H1 (cell line): ENCODE data around the gene WDR41. TPM values are rescaled to one million over a fixed set of nuclear protein-coding genes. Genes with fewer than 3 reads are reported as not detected.
"Not testable (repeated sequence)": the region's sequence is repeated elsewhere in the genome, so short reads cannot be mapped to it uniquely, and the experiment has no call there.

Experiments
- CTCF ChIA-PET: fragments of 300-600 bp; sonication (Branson Sonifier 250); formaldehyde crosslinking; loops from one replicate; lab custom pipeline; 2021; ENCODE audit not compliant: partially characterized antibody; lab: Charles Lee
- POLR2A ChIA-PET: fragments of 300-600 bp; sonication (Branson Sonifier 250); formaldehyde crosslinking; loops from one replicate; lab custom pipeline; 2021; ENCODE audit warnings: inconsistent platforms; ENCODE audit not compliant: partially characterized antibody; lab: Charles Lee
- DNase-seq, 2 experiments: peaks; one replicate each; pipeline versions ENCODE4 v3.0.0 to v3.0.0-alpha.2; 2010 to 2022; ENCODE audit warnings: low spot score in 2 of 2, low read depth in 1 of 2, mixed read lengths in 1 of 2
- FAIRE-seq: peaks from 2 replicates; lab custom pipeline; 2011; peaks lifted over from hg19 to GRCh38; lab: Jason Lieb, UNC
- H2AFZ ChIP-seq: 2 replicates; pipeline ENCODE4 v1.8.1; 2012; ENCODE audit warnings: low read length, inconsistent platforms
- H2AK5ac ChIP-seq: 2 replicates; pipeline ENCODE4 v1.6.1; 2013; ENCODE audit warnings: low read depth, low read length
- H2BK120ac ChIP-seq: replicated peaks from 2 replicates; pipeline ENCODE3; 2013; ENCODE audit warnings: low read depth, low read length, inconsistent platforms
- H2BK12ac ChIP-seq: 2 replicates; pipeline ENCODE4 v1.6.1; 2013; ENCODE audit warnings: low read depth, low read length
- H2BK15ac ChIP-seq: 2 replicates; pipeline ENCODE4 v1.6.1; 2013; ENCODE audit warnings: low read length
- H2BK20ac ChIP-seq: 2 replicates; pipeline ENCODE4 v1.6.1; 2013; ENCODE audit warnings: low read length
- H2BK5ac ChIP-seq: 2 replicates; pipeline ENCODE4 v1.6.1; 2013; ENCODE audit warnings: low read depth, low read length
- H3K14ac ChIP-seq: 2 replicates; pipeline ENCODE4 v1.6.1; 2013; ENCODE audit warnings: inconsistent platforms; ENCODE audit not compliant: insufficient read length
- H3K18ac ChIP-seq: 2 replicates; pipeline ENCODE4 v1.6.1; 2013; ENCODE audit warnings: low read length; ENCODE audit errors: extremely low read depth
- H3K23ac ChIP-seq: 2 replicates; pipeline ENCODE4 v1.6.1; 2013; ENCODE audit warnings: inconsistent platforms; ENCODE audit not compliant: insufficient read length
- H3K23me2 ChIP-seq: 2 replicates; pipeline ENCODE4 v1.6.1; 2013; ENCODE audit warnings: low read depth, low read length
- H3K27ac ChIP-seq: 2 replicates; pipeline ENCODE4 v1.6.1; 2011; ENCODE audit warnings: low read depth, low read length, inconsistent platforms
- H3K27me3 ChIP-seq, 4 experiments: replicated peaks in 1 of 4; 1 replicate in 1 of 4; 2 replicates in 3 of 4; pipeline versions ENCODE4 v1.6.1 to v1.8.1; 2011 to 2013; ENCODE audit warnings: low read length in 3 of 4, mild to moderate bottlenecking in 3 of 4, inconsistent platforms in 2 of 4, mixed read lengths in 2 of 4, moderate library complexity in 1 of 4; ENCODE audit not compliant: control insufficient read depth in 3 of 4, insufficient read depth in 3 of 4; ENCODE audit errors: extremely low read depth in 1 of 4
- H3K36me3 ChIP-seq, 4 experiments: 2 replicates each; pipeline versions ENCODE4 v1.6.1 to v1.8.1; 2011 to 2013; ENCODE audit warnings: mild to moderate bottlenecking in 4 of 4, low read length in 3 of 4, moderate library complexity in 2 of 4, control low read depth in 1 of 4, inconsistent platforms in 1 of 4; ENCODE audit not compliant: insufficient read depth in 4 of 4, control insufficient read depth in 2 of 4
- H3K4ac ChIP-seq: replicated peaks from 2 replicates; pipeline ENCODE3; 2013; ENCODE audit warnings: low read length, low read depth, mixed read lengths, inconsistent platforms; ENCODE audit not compliant: insufficient read length
- H3K4me1 ChIP-seq, 4 experiments: replicated peaks in 1 of 4; 1 replicate in 1 of 4; 2 replicates in 3 of 4; pipeline versions ENCODE4 v1.6.1 to v1.8.1; 2011 to 2013; ENCODE audit warnings: low read length in 3 of 4, inconsistent platforms in 2 of 4, mixed read lengths in 1 of 4; ENCODE audit not compliant: insufficient read depth in 4 of 4, control insufficient read depth in 3 of 4
- H3K4me2 ChIP-seq, 2 experiments: 2 replicates each; pipeline versions ENCODE4 v1.6.1 to v1.8.1; 2011 to 2013; ENCODE audit warnings: low read depth in 2 of 2, low read length in 2 of 2, control low read depth in 1 of 2, inconsistent platforms in 1 of 2, mild to moderate bottlenecking in 1 of 2; ENCODE audit not compliant: insufficient read depth in 1 of 2
- H3K4me3 ChIP-seq, 4 experiments: fragments of 200-600, 300-600 bp in 1 of 4; sonication (generic), shearing (Covaris generic), sonication (Bioruptor Twin) in 1 of 4; 2 replicates each; pipeline versions ENCODE4 v1.5.1 to v1.8.1; 2011 to 2016; ENCODE audit warnings: low read length in 4 of 4, low read depth in 3 of 4, control low read depth in 2 of 4, inconsistent platforms in 2 of 4, mild to moderate bottlenecking in 2 of 4, mixed read lengths in 1 of 4, moderate library complexity in 1 of 4; ENCODE audit not compliant: insufficient read depth in 2 of 4; ENCODE audit errors: extremely low read depth in 1 of 4
- H3K56ac ChIP-seq: replicated peaks from 2 replicates; pipeline ENCODE3; 2013; ENCODE audit warnings: low read depth, mild to moderate bottlenecking, mixed read lengths, low read length, inconsistent platforms; ENCODE audit not compliant: insufficient read length
- H3K79me1 ChIP-seq: 2 replicates; pipeline ENCODE4 v1.6.1; 2013; ENCODE audit warnings: low read depth, low read length, control low read depth
- H3K79me2 ChIP-seq, 2 experiments: 2 replicates each; pipeline versions ENCODE4 v1.6.1 to v1.8.1; 2012 to 2013; ENCODE audit warnings: low read length in 2 of 2, mild to moderate bottlenecking in 2 of 2, inconsistent platforms in 1 of 2; ENCODE audit not compliant: insufficient read depth in 2 of 2, control insufficient read depth in 1 of 2
- H3K9ac ChIP-seq, 4 experiments: replicated peaks in 1 of 4; 1 replicate in 1 of 4; 2 replicates in 3 of 4; pipeline versions ENCODE4 v1.6.1 to v1.8.1; 2011 to 2013; ENCODE audit warnings: low read depth in 3 of 4, low read length in 3 of 4, control low read depth in 2 of 4, mild to moderate bottlenecking in 2 of 4, moderate library complexity in 2 of 4, inconsistent platforms in 1 of 4; ENCODE audit errors: extremely low read depth in 1 of 4
- H3K9me3 ChIP-seq, 2 experiments: 2 replicates each; pipeline versions ENCODE4 v1.6.1 to v1.8.1; 2012 to 2013; ENCODE audit warnings: mild to moderate bottlenecking in 2 of 2, moderate library complexity in 2 of 2, control low read depth in 1 of 2, inconsistent platforms in 1 of 2, low read depth in 1 of 2, low read length in 1 of 2, mixed read lengths in 1 of 2; ENCODE audit not compliant: insufficient read depth in 2 of 2
- H4K20me1 ChIP-seq, 2 experiments: replicated peaks in 1 of 2; 2 replicates each; pipeline versions ENCODE3 to v1.8.1; 2011 to 2013; ENCODE audit warnings: inconsistent platforms in 2 of 2, low read length in 2 of 2, mild to moderate bottlenecking in 1 of 2; ENCODE audit not compliant: insufficient read depth in 2 of 2, control insufficient read depth in 1 of 2
- H4K5ac ChIP-seq: 2 replicates; pipeline ENCODE4 v1.6.1; 2013; ENCODE audit warnings: low read length, low read depth, mixed read lengths, inconsistent platforms; ENCODE audit not compliant: insufficient read length
- H4K8ac ChIP-seq: 2 replicates; pipeline ENCODE4 v1.8.0; 2013; ENCODE audit warnings: mild to moderate bottlenecking, moderate library complexity, low read length, inconsistent platforms; ENCODE audit not compliant: insufficient read depth; ENCODE audit errors: extremely low read depth
- H4K91ac ChIP-seq: replicated peaks from 2 replicates; pipeline ENCODE3; 2013; ENCODE audit warnings: low read length, mixed read lengths, inconsistent platforms; ENCODE audit not compliant: insufficient read length
- WGBS, 2 experiments: shearing (Covaris generic) in 1 of 2; methylation state at CpG; one replicate each; pipeline versions ENCODE4 v1.1.6 to v1.1.7; 2013 to 2015; ENCODE audit warnings: low lambda C conversion rate in 2 of 2, mixed read lengths in 2 of 2, inconsistent platforms in 1 of 2, low coverage in 1 of 2, missing lambda C conversion rate in 1 of 2; ENCODE audit not compliant: insufficient replicate concordance in 2 of 2, insufficient coverage in 1 of 2, insufficient read length in 1 of 2; ENCODE audit errors: extremely low coverage in 1 of 2, missing lambda C conversion rate in 1 of 2; 5-methylcytosine and 5-hydroxymethylcytosine counted together
- polyA plus RNA-seq, 7 experiments: library from polyadenylated mRNA; depleted of rRNA in 3 of 7; stranded (reverse) in 5 of 7; unstranded in 2 of 7; fragments of >200 nt in 5 of 7; fragments of 200-250 nt in 2 of 7; gene quantifications; 1 replicate in 5 of 7; 2 replicates in 1 of 7; 4 replicates in 1 of 7; pipeline versions ENCODE4 v1.2.1 to v1.2.3, GENCODE V29; 2011 to 2013; ENCODE audit warnings: missing spikeins in 2 of 7, mixed read lengths in 2 of 7
- total RNA-seq: library from RNA; stranded (reverse); fragmentation: NEBNext Ultra II Directional; extraction: Animal tissue kit (Norgen Biotek cat#: 25700); gene quantifications from 2 replicates; pipeline ENCODE4 v1.2.1, GENCODE V29; 2021

WDR41 gene
- total and polyA plus RNA-seq, 2 of the 8 experiments (the other 6 are each of a cell fraction or from before 2014, with no cell fraction given), result 16.4 to 44.9 TPM

DNA sequence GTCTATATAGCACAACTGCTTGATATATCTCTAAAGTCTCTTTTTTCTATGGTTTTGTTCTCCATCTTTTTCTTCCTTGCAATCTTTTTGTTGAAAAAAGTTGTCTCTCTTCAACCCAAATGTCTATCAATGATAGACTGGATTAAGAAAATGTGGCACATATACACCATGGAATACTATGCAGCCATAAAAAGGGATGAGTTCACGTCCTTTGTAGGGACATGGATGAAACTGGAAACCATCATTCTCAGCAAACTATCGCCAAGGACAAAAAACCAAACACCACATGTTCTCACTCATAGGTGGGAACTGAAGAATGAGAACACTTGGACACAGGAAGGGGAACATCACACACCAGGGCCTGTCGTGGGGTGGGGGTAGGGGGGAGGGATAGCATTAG, 23.2 kb downstream of the WDR41 start:
- H3K23ac ChIP-seq, DNase-seq, H3K27me3 ChIP-seq, H2AFZ ChIP-seq, H4K5ac ChIP-seq, FAIRE-seq, H2BK5ac ChIP-seq, H3K79me2 ChIP-seq, POLR2A ChIA-PET, H3K9ac ChIP-seq, H3K9me3 ChIP-seq, H3K36me3 ChIP-seq, H2BK15ac ChIP-seq, H4K20me1 ChIP-seq, H3K4me3 ChIP-seq, H3K27ac ChIP-seq, CTCF ChIA-PET, H3K79me1 ChIP-seq, H3K4me2 ChIP-seq, H3K4me1 ChIP-seq, H3K4ac ChIP-seq, H3K23me2 ChIP-seq, H2AK5ac ChIP-seq, H3K56ac ChIP-seq, H4K8ac ChIP-seq, H3K18ac ChIP-seq, H2BK20ac ChIP-seq, H3K14ac ChIP-seq, H4K91ac ChIP-seq, H2BK12ac ChIP-seq, H2BK120ac ChIP-seq: not testable (repeated sequence)
- WGBS, 2 experiments, result 84% methylated on average over 3 of the region's 3 CpGs; no CpG with 5 or more reads in 1 of the 2 experiments
